ENCODE data around the gene ADRM1. TPM values are rescaled to one million over a fixed set of nuclear protein-coding genes. Genes with fewer than 3 reads are reported as not detected.

ADRM1 gene
- total and polyA plus RNA-seq, 2 of the 4 experiments (the other 2 are of a cell fraction): 103 to 149 TPM

DNA sequence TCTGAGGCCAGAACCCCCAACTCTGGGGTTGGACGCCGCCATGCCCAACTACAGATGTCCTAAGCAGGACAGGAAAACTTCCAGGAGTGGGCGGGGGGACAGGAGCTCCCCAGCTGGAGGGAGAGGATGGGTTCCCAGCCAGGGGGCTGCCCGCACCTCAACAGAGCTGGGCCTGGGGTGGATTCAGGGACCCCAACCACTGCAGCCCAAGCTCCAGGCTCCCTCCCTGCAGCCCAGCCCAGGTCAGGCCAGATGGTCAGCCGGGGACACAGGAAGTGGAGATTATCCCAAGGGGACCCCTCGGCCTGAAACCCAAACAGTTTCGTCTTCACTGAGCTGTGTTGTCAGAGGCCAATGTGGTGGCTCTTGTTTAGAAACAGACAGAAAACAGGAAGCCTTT is 54.9 kb downstream of the ADRM1 start:
- no peak for ATAC-seq (ENCODE audit: low read depth)
- no peak overlapping the region for H2BK120ac ChIP-seq (ENCODE audit: low read depth, low read length)
- no peak overlapping the region for H3K9ac ChIP-seq (ENCODE audit: low read depth, low read length)
- no peak overlapping the region for H3K4me2 ChIP-seq (ENCODE audit: low read depth, low read length)
- H3K4me1 ChIP-seq (ENCODE audit: control insufficient read depth, insufficient read depth, low read length): peaks cover 28% of the 10 kb centered on the region
- H4K20me1 ChIP-seq (ENCODE audit: insufficient read depth, low read length): no peaks in the 10 kb centered on the region; the same call in 1 of the 2 replicates
- H3K14ac ChIP-seq (replicated peaks; ENCODE audit: low read depth, low read length): no peak overlapping the region
- in situ Hi-C loops (cut with MboI; ENCODE audit: low sequenced_read_pairs) (no loop called here), intact Hi-C loops (cut with micrococcal nuclease) (no loop called here), dilution Hi-C loops (cut with HindIII; ENCODE audit: low sequenced_read_pairs, unreplicated experiment) (no loop called here)
- H4K8ac ChIP-seq (ENCODE audit: low read depth in 2 of 2, low read length in 2 of 2): no peak overlapping the region
- H3K56ac ChIP-seq (ENCODE audit: extremely low read depth, insufficient read depth, low read length): no peak overlapping the region
- H3K4me3 ChIP-seq (ENCODE audit: insufficient read depth, low read depth, low read length): no peak overlapping the region
- no peaks in the 10 kb centered on the region for H3K9me3 ChIP-seq (ENCODE audit: control insufficient read depth, insufficient read depth, low read length)
- H2AK5ac ChIP-seq (ENCODE audit: low read depth, low read length): no peak overlapping the region; the same call in none of the 2 replicates
- BruUV-seq (replicated peaks): no TSS peak
- H3K27me3 ChIP-seq (ENCODE audit: control insufficient read depth, insufficient read depth, low read length): no peaks in the 10 kb centered on the region
- no peak overlapping the region for H3K18ac ChIP-seq (ENCODE audit: low read depth, low read length)
- peak overlapping the region; percentile 8 for H2AFZ ChIP-seq (replicated peaks; ENCODE audit: low read length, poor library complexity)
- H2BK15ac ChIP-seq (ENCODE audit: low read depth, low read length): no peak overlapping the region; the same call in 2 of the 3 replicates
- H4K91ac ChIP-seq (ENCODE audit: insufficient read depth, low read depth, low read length): no peak overlapping the region
- TF ChIP-seq RCOR1 (IDR thresholded peaks at IDR 0.05; ENCODE audit: insufficient replicate concordance, low read length): no peak
- no peak for TF ChIP-seq BHLHE40 (IDR thresholded peaks at IDR 0.05; ENCODE audit: low read depth, low read length)
- TF ChIP-seq RFX5 (IDR thresholded peaks at IDR 0.05; ENCODE audit: low read depth, low read length): no peak
- TF ChIP-seq, protein P1, sequence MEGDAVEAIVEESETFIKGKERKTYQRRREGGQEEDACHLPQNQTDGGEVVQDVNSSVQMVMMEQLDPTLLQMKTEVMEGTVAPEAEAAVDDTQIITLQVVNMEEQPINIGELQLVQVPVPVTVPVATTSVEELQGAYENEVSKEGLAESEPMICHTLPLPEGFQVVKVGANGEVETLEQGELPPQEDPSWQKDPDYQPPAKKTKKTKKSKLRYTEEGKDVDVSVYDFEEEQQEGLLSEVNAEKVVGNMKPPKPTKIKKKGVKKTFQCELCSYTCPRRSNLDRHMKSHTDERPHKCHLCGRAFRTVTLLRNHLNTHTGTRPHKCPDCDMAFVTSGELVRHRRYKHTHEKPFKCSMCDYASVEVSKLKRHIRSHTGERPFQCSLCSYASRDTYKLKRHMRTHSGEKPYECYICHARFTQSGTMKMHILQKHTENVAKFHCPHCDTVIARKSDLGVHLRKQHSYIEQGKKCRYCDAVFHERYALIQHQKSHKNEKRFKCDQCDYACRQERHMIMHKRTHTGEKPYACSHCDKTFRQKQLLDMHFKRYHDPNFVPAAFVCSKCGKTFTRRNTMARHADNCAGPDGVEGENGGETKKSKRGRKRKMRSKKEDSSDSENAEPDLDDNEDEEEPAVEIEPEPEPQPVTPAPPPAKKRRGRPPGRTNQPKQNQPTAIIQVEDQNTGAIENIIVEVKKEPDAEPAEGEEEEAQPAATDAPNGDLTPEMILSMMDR (conservative IDR thresholded peaks at IDR 0.05; ENCODE audit: low read depth, low read length): no peak
- TF ChIP-seq MAZ (IDR thresholded peaks at IDR 0.05; ENCODE audit: borderline replicate concordance, low read depth, low read length): no peak
- no peak for TF ChIP-seq FOS (IDR thresholded peaks at IDR 0.05; ENCODE audit: low read depth, low read length)
- TF ChIP-seq, protein P2, sequence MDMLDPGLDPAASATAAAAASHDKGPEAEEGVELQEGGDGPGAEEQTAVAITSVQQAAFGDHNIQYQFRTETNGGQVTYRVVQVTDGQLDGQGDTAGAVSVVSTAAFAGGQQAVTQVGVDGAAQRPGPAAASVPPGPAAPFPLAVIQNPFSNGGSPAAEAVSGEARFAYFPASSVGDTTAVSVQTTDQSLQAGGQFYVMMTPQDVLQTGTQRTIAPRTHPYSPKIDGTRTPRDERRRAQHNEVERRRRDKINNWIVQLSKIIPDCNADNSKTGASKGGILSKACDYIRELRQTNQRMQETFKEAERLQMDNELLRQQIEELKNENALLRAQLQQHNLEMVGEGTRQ (IDR thresholded peaks at IDR 0.05; ENCODE audit: low read depth, low read length): no peak
- TF ChIP-seq POLR2A (IDR thresholded peaks at IDR 0.05; ENCODE audit: low read depth, low read length): no peak
- no peak for TF ChIP-seq MAFK (IDR thresholded peaks at IDR 0.05; ENCODE audit: low read depth, low read length)
- TF ChIP-seq MXI1 (IDR thresholded peaks at IDR 0.05; ENCODE audit: borderline replicate concordance, low read depth, low read length): no peak
- no peaks in the 10 kb centered on the region for H3K79me1 ChIP-seq (ENCODE audit: low read depth in 1 of 2, low read length in 2 of 2)
- H2BK20ac ChIP-seq (ENCODE audit: low read depth, low read length): no peak overlapping the region
- H3K9me1 ChIP-seq (ENCODE audit: insufficient read depth, low read length): no peaks in the 10 kb centered on the region
- H4K5ac ChIP-seq (ENCODE audit: low read depth, low read length): no peak overlapping the region
- H3K23ac ChIP-seq (ENCODE audit: low read depth, low read length): no peak overlapping the region
- WGBS, 2 experiments (ENCODE audit: extremely low coverage in 2 of 2, insufficient read length in 1 of 2): 59% methylated on average over 3 of the region's 7 CpGs; no CpG with 5 or more reads in 1 of the 2 experiments
- peak overlapping the region; percentile 42 for H2AK9ac ChIP-seq (replicated peaks; ENCODE audit: low read depth, low read length, poor library complexity)
- no peak overlapping the region for H2BK5ac ChIP-seq (ENCODE audit: low read depth, low read length, poor library complexity, severe bottlenecking)
- ChIA-PET POLR2A (ENCODE audit: unreplicated experiment) (no interaction called here), CTCF (interaction anchor here (1.0 kb wide), 1 partner anchor 11 kb away, joined by 3 read pairs; no protein-coding TSS in a partner anchor)
- H3K36me3 ChIP-seq (ENCODE audit: control insufficient read depth, insufficient read depth, low read length): peaks cover 4% of the 10 kb centered on the region; the same call in 1 of the 2 replicates
- H3K4ac ChIP-seq (ENCODE audit: low read depth, low read length): no peak overlapping the region
- H3K27ac ChIP-seq (ENCODE audit: insufficient read depth, low read length): no peak overlapping the region
- DNase-seq: no peak
